ENCODE data around the gene BICC1. TPM values are rescaled to one million over a fixed set of nuclear protein-coding genes. Genes with fewer than 3 reads are reported as not detected.

BICC1 gene
- total RNA-seq, 1 experiment from 2014 or later, result 0.57 TPM

DNA sequence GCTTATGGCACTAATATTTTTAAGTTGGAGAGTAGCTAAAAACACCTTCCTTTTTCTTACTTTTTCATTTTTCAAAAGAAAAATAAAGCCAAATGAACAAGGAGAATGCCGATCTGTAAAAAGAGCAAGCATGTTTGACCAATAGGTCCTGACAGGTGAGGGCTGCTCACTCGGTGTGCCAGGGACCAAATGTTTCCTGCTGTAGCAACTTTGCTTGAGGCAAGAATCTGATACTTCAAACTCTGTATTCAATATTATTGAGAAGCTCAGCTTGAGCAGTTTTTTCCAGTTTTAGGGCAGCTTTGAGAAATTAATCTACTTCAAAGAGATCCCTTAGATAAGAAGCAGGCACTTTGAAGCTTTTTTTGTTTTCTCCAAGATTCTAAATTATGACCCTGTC, 298.1 kb downstream of the BICC1 start:
- H3K23ac ChIP-seq (ENCODE audit: insufficient read length, low read depth, low read length), result no peak overlapping the region
- TF ChIP-seq, protein P1, sequence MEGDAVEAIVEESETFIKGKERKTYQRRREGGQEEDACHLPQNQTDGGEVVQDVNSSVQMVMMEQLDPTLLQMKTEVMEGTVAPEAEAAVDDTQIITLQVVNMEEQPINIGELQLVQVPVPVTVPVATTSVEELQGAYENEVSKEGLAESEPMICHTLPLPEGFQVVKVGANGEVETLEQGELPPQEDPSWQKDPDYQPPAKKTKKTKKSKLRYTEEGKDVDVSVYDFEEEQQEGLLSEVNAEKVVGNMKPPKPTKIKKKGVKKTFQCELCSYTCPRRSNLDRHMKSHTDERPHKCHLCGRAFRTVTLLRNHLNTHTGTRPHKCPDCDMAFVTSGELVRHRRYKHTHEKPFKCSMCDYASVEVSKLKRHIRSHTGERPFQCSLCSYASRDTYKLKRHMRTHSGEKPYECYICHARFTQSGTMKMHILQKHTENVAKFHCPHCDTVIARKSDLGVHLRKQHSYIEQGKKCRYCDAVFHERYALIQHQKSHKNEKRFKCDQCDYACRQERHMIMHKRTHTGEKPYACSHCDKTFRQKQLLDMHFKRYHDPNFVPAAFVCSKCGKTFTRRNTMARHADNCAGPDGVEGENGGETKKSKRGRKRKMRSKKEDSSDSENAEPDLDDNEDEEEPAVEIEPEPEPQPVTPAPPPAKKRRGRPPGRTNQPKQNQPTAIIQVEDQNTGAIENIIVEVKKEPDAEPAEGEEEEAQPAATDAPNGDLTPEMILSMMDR (conservative IDR thresholded peaks at IDR 0.05), result no peak
- no peak overlapping the region for H2BK120ac ChIP-seq (ENCODE audit: low read depth, low read length, poor library complexity, severe bottlenecking)
- no peak overlapping the region for H2BK5ac ChIP-seq (ENCODE audit: insufficient read length, low read length)
- no peaks in the 10 kb centered on the region for H3K36me3 Mint-ChIP-seq (ENCODE audit: insufficient read depth in 1 of 3, low read depth in 3 of 3)
- H3K18ac ChIP-seq (ENCODE audit: insufficient read length, low read depth, low read length), result no peak overlapping the region
- no peak overlapping the region for H3K4me3 Mint-ChIP-seq
- no peak overlapping the region for H3K4ac ChIP-seq (ENCODE audit: low read depth, low read length)
- H2AK5ac ChIP-seq (ENCODE audit: insufficient read length, low read length), result no peak overlapping the region
- no peak overlapping the region for H2AFZ ChIP-seq (ENCODE audit: low read length)
- no peak overlapping the region for H4K91ac ChIP-seq (ENCODE audit: insufficient read length, low read depth, low read length)
- no peak overlapping the region for H2BK20ac ChIP-seq (ENCODE audit: low read depth, low read length, poor library complexity, severe bottlenecking)
- H3K9me3 ChIP-seq (ENCODE audit: control insufficient read depth, low read depth, low read length), result no peaks in the 10 kb centered on the region
- H3K56ac ChIP-seq (ENCODE audit: insufficient read length, low read depth, low read length), result no peak overlapping the region
- H3K14ac ChIP-seq (ENCODE audit: insufficient read depth, low read length), result no peak overlapping the region
- H4K8ac ChIP-seq (replicated peaks; ENCODE audit: insufficient read length, low read depth, low read length), result no peak overlapping the region
- H3K79me1 ChIP-seq (ENCODE audit: insufficient read depth, low read depth, low read length, poor library complexity, severe bottlenecking), result no peaks in the 10 kb centered on the region
- H3K79me2 ChIP-seq (ENCODE audit: insufficient read depth, low read length), result no peaks in the 10 kb centered on the region
- H3K9me3 Mint-ChIP-seq, result no peaks in the 10 kb centered on the region
- H4K20me1 ChIP-seq (ENCODE audit: control insufficient read depth, insufficient read depth, insufficient read length), result no peaks in the 10 kb centered on the region
- H3K9ac ChIP-seq (ENCODE audit: extremely low read depth, insufficient read length, low read length), result no peak overlapping the region
- no peaks in the 10 kb centered on the region for H3K27me3 Mint-ChIP-seq (ENCODE audit: low read depth)
- DNase-seq, result no peak
- no peak overlapping the region for H3T11ph ChIP-seq (ENCODE audit: low read length)
- H3K27ac Mint-ChIP-seq, result no peak overlapping the region
- no peak overlapping the region for H4K5ac ChIP-seq (ENCODE audit: insufficient read length, low read depth, low read length)
- no peak overlapping the region for H2BK12ac ChIP-seq (ENCODE audit: insufficient read length, low read depth, low read length)
- WGBS (ENCODE audit: extremely low coverage, insufficient read length, low lambda C conversion rate), result no CpG with 5 or more reads among the region's 2 CpGs
- H3K4me2 ChIP-seq (ENCODE audit: insufficient read depth, insufficient read length, low read length), result no peak overlapping the region
- no peak overlapping the region for H3K27ac ChIP-seq (ENCODE audit: insufficient read length, low read depth, low read length)
- no peaks in the 10 kb centered on the region for H3K27me3 ChIP-seq (ENCODE audit: insufficient read depth, low read length)
- H3K23me2 ChIP-seq (ENCODE audit: insufficient read length, low read depth, low read length, poor library complexity, severe bottlenecking), result no peaks in the 10 kb centered on the region
- no peaks in the 10 kb centered on the region for H3K4me1 Mint-ChIP-seq
- no peaks in the 10 kb centered on the region for H3K4me1 ChIP-seq (ENCODE audit: insufficient read depth, low read length)
- no peak overlapping the region for H2BK15ac ChIP-seq (ENCODE audit: low read depth, low read length)

Data from H9 (cell line).